Hematopoietic multipotent progenitor cell treated with erythropoietin and hydrocortisone succinate and interleukin-3 and kit ligand, for 15 days (in vitro differentiated cells): ENCODE results near the gene AQP12A.
"Not testable (repeated sequence)": the region's sequence is repeated elsewhere in the genome, so short reads cannot be mapped to it uniquely, and the experiment has no call there.

Experiments used
- DNase-seq: peaks from one replicate; pipeline ENCODE4 v3.0.0-alpha.2; 2015; ENCODE audit warnings: low spot score

Gene AQP12A, protein sequence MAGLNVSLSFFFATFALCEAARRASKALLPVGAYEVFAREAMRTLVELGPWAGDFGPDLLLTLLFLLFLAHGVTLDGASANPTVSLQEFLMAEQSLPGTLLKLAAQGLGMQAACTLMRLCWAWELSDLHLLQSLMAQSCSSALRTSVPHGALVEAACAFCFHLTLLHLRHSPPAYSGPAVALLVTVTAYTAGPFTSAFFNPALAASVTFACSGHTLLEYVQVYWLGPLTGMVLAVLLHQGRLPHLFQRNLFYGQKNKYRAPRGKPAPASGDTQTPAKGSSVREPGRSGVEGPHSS

DNA sequence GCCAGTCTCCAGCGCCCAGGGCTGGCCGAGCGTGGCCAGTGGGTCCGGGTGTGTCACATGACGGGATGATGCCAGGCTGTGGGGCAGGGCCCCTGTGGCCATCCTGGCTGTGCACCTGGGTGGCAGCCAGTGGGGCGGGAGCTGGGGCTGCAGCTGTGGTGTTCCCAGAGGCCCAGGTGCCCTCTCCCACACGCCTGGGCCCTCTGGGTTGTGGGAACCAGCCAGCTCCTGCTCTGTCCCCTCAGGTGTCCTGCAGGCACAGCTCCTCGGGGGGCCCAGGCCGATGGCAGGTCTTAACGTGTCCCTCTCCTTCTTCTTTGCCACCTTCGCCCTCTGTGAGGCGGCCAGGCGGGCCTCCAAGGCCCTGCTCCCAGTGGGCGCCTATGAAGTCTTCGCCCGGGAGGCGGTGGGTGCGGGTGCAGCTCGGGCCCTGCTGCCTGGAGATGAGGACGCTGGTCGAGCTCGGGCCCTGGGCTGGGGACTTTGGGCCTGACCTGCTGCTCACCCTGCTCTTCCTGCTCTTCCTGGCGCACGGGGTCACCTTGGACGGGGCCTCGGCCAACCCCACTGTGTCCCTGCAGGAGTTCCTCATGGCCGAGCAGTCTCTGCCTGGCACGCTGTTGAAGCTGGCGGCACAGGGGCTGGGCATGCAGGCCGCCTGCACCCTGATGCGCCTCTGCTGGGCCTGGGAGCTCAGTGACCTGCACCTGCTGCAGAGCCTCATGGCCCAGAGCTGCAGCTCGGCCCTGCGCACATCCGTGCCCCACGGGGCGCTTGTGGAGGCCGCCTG lies at the start of gene AQP12A:
TSS of gene AQP12A (plus strand) at position 236 of the 790 bp plus-strand sequence. CDS start at position 284, 48 bp downstream.
- DNase-seq, result not testable (repeated sequence)

GRCh38 chr2:240642061-240642805 lies 49.4 kb upstream of the AQP12A start:
- DNase-seq, result no peak

DNA sequence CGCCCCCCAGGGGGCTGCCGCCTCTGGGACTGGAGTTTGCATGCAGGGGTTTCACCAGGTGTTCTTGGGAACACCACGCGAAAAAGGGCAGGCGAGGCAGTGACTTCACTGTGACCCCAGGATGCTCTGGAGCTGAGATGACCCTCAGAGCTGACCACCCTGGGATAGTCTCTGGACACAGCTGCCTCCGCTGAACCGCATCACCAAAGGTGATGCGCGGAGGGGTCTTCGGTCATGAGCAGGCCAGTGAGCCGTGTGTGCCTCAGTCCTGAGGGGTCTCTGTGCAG lies 48.9 kb upstream of the AQP12A start:
- DNase-seq, result no peak

DNA sequence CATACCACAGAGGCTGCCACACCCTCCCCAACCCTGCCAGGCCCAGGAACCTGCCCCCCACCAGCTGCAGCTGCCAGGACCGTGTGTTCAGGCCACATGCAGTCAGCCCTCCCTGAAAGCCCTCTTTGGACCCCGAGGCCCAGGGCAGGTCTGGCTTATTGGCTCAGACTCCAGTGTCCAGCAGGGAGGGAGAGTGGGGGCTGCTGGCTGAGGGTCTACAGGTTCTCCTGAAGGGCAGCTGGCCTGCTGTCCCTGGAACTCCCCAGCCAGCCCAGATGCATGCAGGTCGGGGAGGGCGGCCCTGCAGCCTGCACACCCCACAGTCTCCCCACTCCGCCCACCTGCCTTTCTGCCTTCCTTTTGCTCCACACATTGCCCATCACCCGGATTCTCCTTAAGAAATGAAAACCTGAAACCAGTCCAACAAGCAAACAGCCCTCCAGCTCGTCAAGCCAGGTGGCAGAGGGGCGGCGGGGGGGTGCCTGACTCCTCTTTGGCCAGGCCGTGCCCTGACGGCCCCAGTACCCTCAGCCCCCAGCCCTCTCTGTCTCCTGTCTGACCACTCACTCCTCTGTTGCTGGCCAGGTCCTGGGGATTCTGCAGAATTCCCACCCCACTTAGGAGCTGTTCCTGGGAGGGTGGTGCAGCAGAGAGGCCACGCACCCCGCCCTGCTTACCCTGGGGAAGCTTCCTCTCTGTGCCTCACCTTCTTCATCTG lies 48.4 kb upstream of the AQP12A start:
- DNase-seq, result no peak

- DNase-seq, result no peak
Measured at GRCh38 chr2:240643811-240644150, 47.9 kb upstream of the AQP12A start.

GRCh38 chr2:240644171-240644651 lies 47.5 kb upstream of the AQP12A start:
- DNase-seq, result no peak

DNA sequence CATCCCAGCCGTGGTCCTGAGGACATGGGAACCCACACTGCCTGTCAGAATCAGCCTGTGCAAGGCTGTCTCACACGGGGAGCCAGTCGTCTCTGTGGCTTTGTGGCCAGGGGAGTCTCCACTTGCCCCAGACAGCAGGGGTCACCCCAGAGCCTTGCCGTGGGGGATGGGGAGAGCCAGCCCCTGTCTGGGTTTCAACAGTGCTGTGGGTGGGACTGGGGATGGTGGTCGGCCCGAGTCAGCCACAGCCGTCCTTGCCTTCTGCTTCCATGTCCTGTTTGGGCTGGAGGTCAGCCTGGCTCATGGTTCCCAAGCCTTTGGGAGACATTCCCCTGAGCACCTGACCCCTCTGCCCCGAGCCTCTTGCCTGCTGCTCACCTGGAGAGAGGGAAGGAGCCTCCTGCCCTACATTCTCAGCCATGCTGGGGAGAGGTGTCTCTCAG lies 46.8 kb upstream of the AQP12A start:
- no peak for DNase-seq

GRCh38 chr2:240645346-240645745 lies 46.3 kb upstream of the AQP12A start:
- no peak for DNase-seq

GRCh38 chr2:240645801-240646175 lies 45.9 kb upstream of the AQP12A start:
- DNase-seq, result no peak

DNA sequence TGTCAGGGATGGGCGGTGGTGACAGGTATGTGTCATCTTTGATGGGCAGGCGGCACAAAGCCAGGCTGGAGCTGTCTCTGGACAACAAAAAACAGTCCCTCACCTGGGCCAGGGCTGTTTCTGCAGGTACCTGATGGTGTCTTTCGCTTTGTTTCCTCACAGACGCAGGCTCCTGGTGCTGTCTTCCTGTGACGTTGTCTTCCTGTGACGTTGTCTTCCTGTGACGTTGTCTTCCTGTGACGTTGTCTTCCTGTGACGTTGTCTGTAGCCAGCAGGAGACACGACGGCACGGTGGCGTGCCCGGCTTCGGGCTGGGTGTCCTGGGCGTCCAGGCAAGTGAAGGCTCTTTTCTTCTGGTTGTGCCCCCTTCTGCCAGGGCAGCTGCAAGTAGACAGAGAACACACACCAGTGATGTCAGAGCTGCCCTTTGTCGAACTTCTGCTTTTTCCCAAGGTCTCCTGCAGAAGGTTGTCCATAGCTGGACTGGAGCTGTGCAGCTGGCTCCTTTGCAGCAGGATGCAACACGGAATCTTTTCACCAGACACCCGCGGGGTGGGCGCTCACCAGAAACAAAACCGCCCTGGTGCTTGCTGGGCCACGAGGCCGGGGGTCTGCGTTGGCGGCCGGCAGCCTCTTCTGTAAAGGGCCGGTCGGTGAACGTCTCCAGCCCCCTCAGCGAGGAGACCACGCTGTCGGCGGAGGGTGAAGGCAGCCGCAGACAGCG lies 45.3 kb upstream of the AQP12A start:
- no peak for DNase-seq

GRCh38 chr2:240646900-240647502 lies 44.7 kb upstream of the AQP12A start:
- no peak for DNase-seq

GRCh38 chr2:240647503-240648154 lies 44.0 kb upstream of the AQP12A start:
- DNase-seq, result no peak

DNA sequence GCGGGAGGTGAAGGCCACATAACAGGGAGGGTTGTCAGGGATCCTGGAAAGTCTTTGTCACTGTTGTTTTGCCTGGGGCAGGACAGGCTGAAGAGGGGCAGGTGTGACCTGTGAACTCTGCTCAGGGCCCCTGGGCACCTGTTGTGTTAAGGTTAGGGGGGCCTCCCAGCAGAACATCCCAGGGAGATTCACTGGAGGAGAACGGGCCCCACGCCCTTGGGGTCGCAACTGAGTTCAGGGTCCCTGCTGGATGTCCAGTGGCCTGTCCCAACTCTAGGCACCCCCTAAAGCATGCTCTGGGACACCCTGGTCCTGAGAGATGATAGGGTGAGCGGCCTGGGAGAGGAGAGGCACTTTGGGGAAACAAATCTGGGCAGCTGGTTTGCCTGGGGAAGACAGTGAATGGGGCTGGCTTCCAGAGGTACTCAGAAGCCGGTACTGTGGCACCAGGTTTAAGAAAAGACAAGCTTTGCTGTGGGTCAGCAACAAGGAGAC lies 43.5 kb upstream of the AQP12A start:
- DNase-seq, result no peak

- no peak for DNase-seq
Measured at GRCh38 chr2:240648650-240649275, 42.9 kb upstream of the AQP12A start.

- DNase-seq, result no peak
Measured at GRCh38 chr2:240649331-240649730, 42.3 kb upstream of the AQP12A start.

- DNase-seq, result no peak
Measured at GRCh38 chr2:240650254-240650965, 41.3 kb upstream of the AQP12A start.

GRCh38 chr2:240651185-240651584 lies 40.5 kb upstream of the AQP12A start:
- DNase-seq, result no peak

- DNase-seq, result no peak
Measured at GRCh38 chr2:240655931-240656886, 35.5 kb upstream of the AQP12A start.
